Mesenchymal stem cell (in vitro differentiated cells and primary cell): ENCODE results near the gene SFXN5. TPM values are rescaled to one million over a fixed set of nuclear protein-coding genes. Genes with fewer than 3 reads are reported as not detected.
"Not testable (repeated sequence)": the region's sequence is repeated elsewhere in the genome, so short reads cannot be mapped to it uniquely, and the experiment has no call there.

ENCODE experiments used
- DNase-seq: peaks from one replicate; pipeline ENCODE4 v3.0.0-alpha.2; 2013
- H2AFZ ChIP-seq: one replicate; pipeline ENCODE4 v1.6.1; 2013; ENCODE audit warnings: low read depth, mild to moderate bottlenecking, control low read depth, inconsistent platforms, low read length, moderate library complexity
- H2AK5ac ChIP-seq: 2 replicates; pipeline ENCODE4 v1.6.1; 2013; ENCODE audit warnings: low read length, moderate library complexity, mild to moderate bottlenecking, inconsistent platforms; ENCODE audit not compliant: severe bottlenecking
- H2BK120ac ChIP-seq: one replicate; pipeline ENCODE4 v1.6.1; 2013; ENCODE audit warnings: low read depth, mild to moderate bottlenecking, inconsistent platforms, low read length, moderate library complexity
- H2BK12ac ChIP-seq, 2 experiments: one replicate each; pipeline ENCODE4 v1.6.1; 2013; ENCODE audit warnings: inconsistent platforms in 2 of 2, low read length in 2 of 2, mild to moderate bottlenecking in 2 of 2, moderate library complexity in 2 of 2, control low read depth in 1 of 2
- H2BK15ac ChIP-seq: one replicate; pipeline ENCODE4 v1.6.1; 2013; ENCODE audit warnings: mild to moderate bottlenecking, low read depth, inconsistent platforms; ENCODE audit not compliant: poor library complexity, severe bottlenecking
- H2BK5ac ChIP-seq: 2 replicates; pipeline ENCODE4 v1.6.1; 2013; ENCODE audit warnings: low read depth, mild to moderate bottlenecking, low read length, control low read depth, inconsistent platforms; ENCODE audit not compliant: poor library complexity, severe bottlenecking
- H3K14ac ChIP-seq, 2 experiments: one replicate each; pipeline ENCODE4 v1.6.1; 2013; ENCODE audit warnings: inconsistent platforms in 2 of 2, low read length in 2 of 2, control low read depth in 1 of 2, mild to moderate bottlenecking in 1 of 2, moderate library complexity in 1 of 2
- H3K18ac ChIP-seq, 2 experiments: one replicate each; pipeline ENCODE4 v1.6.1; 2013; ENCODE audit warnings: inconsistent platforms in 2 of 2, low read length in 2 of 2, control low read depth in 1 of 2, low read depth in 1 of 2, mild to moderate bottlenecking in 1 of 2
- H3K23ac ChIP-seq, 2 experiments: one replicate each; pipeline ENCODE4 v1.6.1; 2013; ENCODE audit warnings: inconsistent platforms in 2 of 2, low read length in 2 of 2, mild to moderate bottlenecking in 2 of 2, moderate library complexity in 2 of 2, control low read depth in 1 of 2
- H3K27ac ChIP-seq: 2 replicates; pipeline ENCODE4 v1.5.1; 2013; ENCODE audit warnings: mild to moderate bottlenecking, moderate library complexity, low read length, control low read depth, inconsistent platforms; ENCODE audit not compliant: poor library complexity, severe bottlenecking
- H3K27me3 ChIP-seq, 2 experiments: 2 replicates each; pipeline versions ENCODE4 v1.6.1 to v1.7.0; 2013; ENCODE audit warnings: low read length in 2 of 2, mild to moderate bottlenecking in 2 of 2, moderate library complexity in 2 of 2, control low read depth in 1 of 2, inconsistent platforms in 1 of 2; ENCODE audit not compliant: control insufficient read depth in 1 of 2, insufficient read depth in 1 of 2
- H3K36me3 ChIP-seq, 2 experiments: 2 replicates each; pipeline versions ENCODE4 v1.6.1 to v1.7.0; 2013; ENCODE audit warnings: low read length in 2 of 2, control low read depth in 1 of 2, inconsistent platforms in 1 of 2, low read depth in 1 of 2, mild to moderate bottlenecking in 1 of 2; ENCODE audit not compliant: insufficient read depth in 2 of 2, control insufficient read depth in 1 of 2
- H3K4ac ChIP-seq, 2 experiments: one replicate each; pipeline ENCODE4 v1.6.1; 2013; ENCODE audit warnings: inconsistent platforms in 2 of 2, low read length in 2 of 2, mild to moderate bottlenecking in 2 of 2, moderate library complexity in 2 of 2, control low read depth in 1 of 2, low read depth in 1 of 2
- H3K4me1 ChIP-seq: 2 replicates; pipeline ENCODE4 v1.6.1; 2013; ENCODE audit warnings: low read depth, low read length, control low read depth; ENCODE audit not compliant: control insufficient read depth, insufficient read depth
- H3K4me2 ChIP-seq: 2 replicates; pipeline ENCODE4 v1.6.1; 2013; ENCODE audit warnings: low read length, mild to moderate bottlenecking, inconsistent platforms; ENCODE audit not compliant: poor library complexity, severe bottlenecking
- H3K4me3 ChIP-seq, 2 experiments: 2 replicates each; pipeline versions ENCODE4 v1.5.1 to v1.7.0; 2013; ENCODE audit warnings: low read length in 2 of 2, mild to moderate bottlenecking in 2 of 2, control low read depth in 1 of 2, low read depth in 1 of 2; ENCODE audit not compliant: insufficient read depth in 1 of 2
- H3K79me1 ChIP-seq: replicated peaks from 2 replicates; pipeline ENCODE4 v1.6.1; 2013; ENCODE audit warnings: mild to moderate bottlenecking, control low read depth, low read length, inconsistent platforms; ENCODE audit not compliant: poor library complexity, severe bottlenecking
- H3K9ac ChIP-seq: 2 replicates; pipeline ENCODE4 v1.7.0; 2013; ENCODE audit warnings: mild to moderate bottlenecking, low read length, moderate library complexity
- H3K9me3 ChIP-seq: 2 replicates; pipeline ENCODE4 v1.7.0; 2013; ENCODE audit warnings: mild to moderate bottlenecking, low read length; ENCODE audit not compliant: control insufficient read depth
- H4K8ac ChIP-seq: one replicate; pipeline ENCODE4 v1.6.1; 2013; ENCODE audit warnings: inconsistent platforms, mild to moderate bottlenecking, low read length, moderate library complexity
- H4K91ac ChIP-seq: one replicate; pipeline ENCODE4 v1.6.1; 2013; ENCODE audit warnings: mild to moderate bottlenecking, low read length, inconsistent platforms
- WGBS: methylation state at CpG from one replicate; pipeline ENCODE4 v1.1.7; 2013; ENCODE audit warnings: mixed read lengths; 5-methylcytosine and 5-hydroxymethylcytosine counted together
- polyA plus RNA-seq, 2 experiments: library from polyadenylated mRNA; stranded (reverse); fragments of 200-250 nt; gene quantifications; one replicate each; pipeline ENCODE4 v1.2.3, GENCODE V29; 2013

SFXN5 gene, protein sequence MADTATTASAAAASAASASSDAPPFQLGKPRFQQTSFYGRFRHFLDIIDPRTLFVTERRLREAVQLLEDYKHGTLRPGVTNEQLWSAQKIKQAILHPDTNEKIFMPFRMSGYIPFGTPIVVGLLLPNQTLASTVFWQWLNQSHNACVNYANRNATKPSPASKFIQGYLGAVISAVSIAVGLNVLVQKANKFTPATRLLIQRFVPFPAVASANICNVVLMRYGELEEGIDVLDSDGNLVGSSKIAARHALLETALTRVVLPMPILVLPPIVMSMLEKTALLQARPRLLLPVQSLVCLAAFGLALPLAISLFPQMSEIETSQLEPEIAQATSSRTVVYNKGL
- 9.9 TPM for polyA plus RNA-seq (2013, experiment 1 of 2)
- polyA plus RNA-seq (2013, experiment 2 of 2): 9.8 TPM

DNA sequence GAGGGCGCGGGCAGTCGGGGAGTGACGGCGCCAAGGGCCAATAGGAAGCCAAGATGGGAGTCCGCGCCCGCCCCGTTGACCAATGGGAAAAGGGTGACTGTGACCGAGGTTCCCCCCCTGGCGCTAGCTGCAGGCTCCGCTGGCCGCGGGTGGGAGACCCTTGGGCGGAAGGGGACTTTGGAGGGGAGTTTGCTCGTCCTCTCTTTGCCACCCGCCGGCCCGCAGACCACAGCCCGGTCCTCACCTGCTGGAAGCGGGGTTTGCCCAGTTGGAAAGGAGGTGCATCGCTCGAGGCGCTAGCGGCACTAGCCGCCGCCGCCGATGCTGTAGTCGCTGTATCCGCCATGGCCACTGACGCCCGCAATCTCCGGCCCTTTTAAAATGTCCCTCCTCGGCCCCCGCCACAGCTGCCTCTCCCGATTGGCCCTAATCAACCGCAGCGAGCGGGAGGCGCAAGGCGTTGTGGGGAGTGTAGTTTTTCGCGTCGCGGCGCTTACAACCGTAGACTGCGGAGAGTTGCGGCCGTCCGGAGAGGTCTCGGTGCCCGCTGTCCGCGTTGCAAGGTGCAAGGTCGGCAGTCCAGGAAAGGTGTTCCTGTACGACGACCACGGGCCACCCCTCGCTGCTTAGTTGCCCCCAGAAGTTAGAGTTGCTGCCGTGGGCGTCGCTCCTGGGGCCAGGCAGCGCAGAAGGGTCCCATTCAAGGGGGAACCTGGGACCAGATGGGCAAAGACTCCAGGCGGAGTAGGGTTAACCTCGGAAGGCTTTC is at the start of gene SFXN5:
Gene SFXN5, minus strand, starts transcription at position 353 of the 769 bp plus-strand sequence. Its CDS starts 7 bp downstream, at position 346.
- Histone ChIP-seq H3K27ac (peak within 1 kb of the TSS; percentile 71), H3K4me1 (peaks cover 27% of the 10 kb centered on the region)

DNA sequence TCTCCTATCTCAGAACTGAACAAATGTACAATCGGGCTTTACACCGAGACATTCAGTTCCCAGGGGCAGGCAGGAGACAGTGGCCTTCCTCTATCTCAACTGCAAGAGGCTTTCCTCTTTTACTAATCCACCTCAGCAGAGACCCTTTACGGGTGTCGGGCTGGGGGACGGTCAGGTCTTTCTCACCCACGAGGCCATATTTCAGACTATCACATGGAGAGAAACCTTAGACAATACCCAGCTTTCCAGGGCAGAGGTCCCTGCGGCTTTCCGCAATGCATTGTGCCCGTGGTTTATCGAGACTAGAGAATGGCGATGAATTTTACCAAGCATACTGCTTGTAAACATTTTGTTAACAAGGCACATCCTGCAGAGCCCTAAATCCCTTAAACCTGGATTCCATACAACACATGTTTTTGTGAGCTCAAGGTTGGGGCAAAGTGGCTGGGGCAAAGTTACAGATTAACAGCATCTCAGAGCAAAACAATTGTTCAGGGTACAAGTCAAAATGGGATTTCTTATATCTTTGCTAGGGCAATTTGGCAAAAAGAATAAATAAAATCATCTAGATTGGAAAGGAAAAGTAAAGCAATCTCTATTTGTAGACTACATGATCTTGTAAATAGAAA is 48.2 kb upstream of the SFXN5 start:
- H2BK120ac ChIP-seq, H2BK15ac ChIP-seq, H3K9me3 ChIP-seq, H3K4me2 ChIP-seq, H3K4me1 ChIP-seq, DNase-seq, H3K27me3 ChIP-seq, H3K79me1 ChIP-seq, H4K91ac ChIP-seq, H3K27ac ChIP-seq, H3K4me3 ChIP-seq, H2BK12ac ChIP-seq, H2AK5ac ChIP-seq, H4K8ac ChIP-seq, H3K14ac ChIP-seq, H3K4ac ChIP-seq, H3K36me3 ChIP-seq, H3K18ac ChIP-seq, H3K23ac ChIP-seq, H2BK5ac ChIP-seq, H2AFZ ChIP-seq, H3K9ac ChIP-seq: not testable (repeated sequence)
- 91% methylated on average over 11 of the region's 11 CpGs for WGBS

More for the DNA sequence above, at the start of gene SFXN5:
- Histone ChIP-seq H3K9me3 (no peaks in the 10 kb centered on the region), H3K4me2 (peak within 1 kb of the TSS; percentile 92), H2BK12ac (peak within 1 kb of the TSS in 1 of 2 experiments; percentile 61), H3K79me1 (peaks cover 26% of the 10 kb centered on the region), H2BK15ac (peak within 1 kb of the TSS; percentile 95), H3K23ac (peak within 1 kb of the TSS in 1 of 2 experiments; percentile 99), H4K91ac (peak within 1 kb of the TSS; percentile 81), H3K4me3 (peak within 1 kb of the TSS; percentile 83 to 87), H2BK5ac (peak within 1 kb of the TSS; percentile 70), H3K9ac (peak within 1 kb of the TSS; percentile 92), H3K4ac (peak within 1 kb of the TSS; percentile 79 to 85), H2AK5ac (no peak within 1 kb of the TSS), H3K36me3 (peaks cover 33 to 37% of the 10 kb centered on the region in 2 experiments), H2AFZ (peak within 1 kb of the TSS; percentile 85), H3K18ac (peak within 1 kb of the TSS; percentile 91 to 98), H4K8ac (peak within 1 kb of the TSS; percentile 53), H3K14ac (peak within 1 kb of the TSS in 1 of 2 experiments; percentile 98), H2BK120ac (peak within 1 kb of the TSS; percentile 74), H3K27me3 (no peaks in the 10 kb centered on the region)
- 1% methylated on average over 54 of the region's 67 CpGs for WGBS
- peak; percentile 98 for DNase-seq

DNA sequence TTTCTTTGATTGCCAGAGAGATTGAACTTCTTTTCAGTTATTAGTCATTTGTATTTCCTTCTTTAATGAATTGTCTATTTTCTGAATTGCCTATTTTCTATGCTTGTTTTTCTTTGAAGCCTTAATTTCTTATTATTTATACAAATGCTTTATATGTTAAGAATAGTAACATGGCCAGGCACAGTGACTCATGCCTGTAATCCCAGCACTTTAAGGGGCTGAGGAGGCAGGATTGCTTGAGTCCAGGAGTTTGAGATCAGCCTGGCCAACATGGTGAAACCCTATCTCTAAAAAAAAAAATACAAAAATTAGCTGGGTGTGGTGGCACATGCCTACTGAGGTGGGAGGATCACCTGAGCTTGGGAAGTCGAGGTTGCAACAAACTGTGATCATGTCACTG is 45.9 kb upstream of the SFXN5 start:
- no peak overlapping the region for H4K8ac ChIP-seq
- no peaks in the 10 kb centered on the region for H3K36me3 ChIP-seq
- no peak overlapping the region for H2BK15ac ChIP-seq
- 75% methylated on average over 1 of the region's 1 CpG for WGBS
- no peak overlapping the region for H3K4me3 ChIP-seq
- H3K4me2 ChIP-seq: no peak overlapping the region
- DNase-seq: peak; percentile 46
- H3K4ac ChIP-seq: no peak overlapping the region
- peak overlapping the region; percentile 32 for H3K9ac ChIP-seq
- no peak overlapping the region for H3K14ac ChIP-seq
- H2BK12ac ChIP-seq: no peak overlapping the region
- no peaks in the 10 kb centered on the region for H3K79me1 ChIP-seq
- H3K27me3 ChIP-seq: no peaks in the 10 kb centered on the region
- peaks cover 7% of the 10 kb centered on the region for H3K4me1 ChIP-seq
- H2BK5ac ChIP-seq: no peak overlapping the region
- H2AFZ ChIP-seq: no peak overlapping the region
- no peaks in the 10 kb centered on the region for H3K9me3 ChIP-seq
- no peak overlapping the region for H3K18ac ChIP-seq
- no peak overlapping the region for H3K27ac ChIP-seq
- no peak overlapping the region for H4K91ac ChIP-seq
- no peak overlapping the region for H2AK5ac ChIP-seq
- no peak overlapping the region for H2BK120ac ChIP-seq
- H3K23ac ChIP-seq: no peak overlapping the region
